GM12878 (cell line): ENCODE data around the gene FAM171A1. TPM values are rescaled to one million over a fixed set of nuclear protein-coding genes. Genes with fewer than 3 reads are reported as not detected.

ENCODE experiments used
- ATAC-seq: fragments of 200-7000 bp; cut with Tn5 transposase; 3 replicates; pipeline ENCODE4 v1.9.1; 2020; ENCODE audit warnings: mild to moderate bottlenecking, moderate library complexity
- BruUV-seq: library from RNA; stranded (reverse); fragments of 400-500 nt; replicated peaks from 2 replicates; lab custom pipeline; 2021; lab: Mats Ljungman, UMichigan
- CTCF ChIA-PET: fragments of 300-600 bp; sonication (Branson Sonifier 250); formaldehyde crosslinking; extraction: SDS; loops from one replicate; lab custom pipeline; 2021; ENCODE audit warnings: inconsistent platforms; lab: Yijun Ruan, JAX
- POLR2A ChIA-PET: fragments of 350-600 bp; formaldehyde crosslinking; extraction: SDS; loops from one replicate; lab custom pipeline; 2021; ENCODE audit warnings: inconsistent platforms; lab: Charles Lee
- RAD21 ChIA-PET: fragments of 300-600 bp; sonication (Branson Sonifier 250); formaldehyde crosslinking; loops from one replicate; lab custom pipeline; 2023; ENCODE audit warnings: antibody characterized with exemption; ENCODE audit not compliant: unreplicated experiment; lab: Charles Lee
- SMC1A ChIA-PET: fragments of 300-600 bp; sonication (Branson Sonifier 250); formaldehyde crosslinking; loops from one replicate; lab custom pipeline; 2023; ENCODE audit not compliant: unreplicated experiment, uncharacterized antibody; lab: Charles Lee
- DNase-seq: peaks from one replicate; pipeline ENCODE4 v3.0.0-alpha.2; 2011; ENCODE audit warnings: low read depth, low spot score
- FAIRE-seq: peaks from 3 replicates; lab custom pipeline; 2011; peaks lifted over from hg19 to GRCh38; lab: Jason Lieb, UNC
- H2AFZ ChIP-seq: 2 replicates; pipeline ENCODE4 v1.6.0; 2011; ENCODE audit warnings: low read depth, low read length, control low read depth; ENCODE audit not compliant: control insufficient read depth
- H3K27ac ChIP-seq: 2 replicates; pipeline ENCODE4 v1.5.1; 2011; ENCODE audit warnings: control low read depth; ENCODE audit not compliant: control insufficient read depth, insufficient read depth
- H3K27me3 ChIP-seq, 2 experiments: replicated peaks in 1 of 2; 2 replicates each; pipeline versions ENCODE4 v1.6.0 to v1.6.1; 2011; ENCODE audit warnings: low read length in 1 of 2; ENCODE audit not compliant: control insufficient read depth in 2 of 2, insufficient read depth in 2 of 2
- H3K36me3 ChIP-seq, 2 experiments: 2 replicates each; pipeline ENCODE4 v1.5.1; 2011; ENCODE audit warnings: low read length in 1 of 2; ENCODE audit not compliant: control insufficient read depth in 2 of 2, insufficient read depth in 2 of 2
- H3K4me1 ChIP-seq: 2 replicates; pipeline ENCODE4 v1.6.1; 2011; ENCODE audit warnings: mild to moderate bottlenecking, low read length, moderate library complexity, mixed read lengths; ENCODE audit not compliant: control insufficient read depth, insufficient read depth
- H3K4me2 ChIP-seq: 2 replicates; pipeline ENCODE4 v1.6.0; 2011; ENCODE audit warnings: control low read depth; ENCODE audit not compliant: control insufficient read depth, insufficient read depth
- H3K4me3 ChIP-seq: fragments of 200-600 bp; sonication (generic); 2 replicates; pipeline ENCODE4 v1.5.1; 2016
- H3K79me2 ChIP-seq: 2 replicates; pipeline ENCODE4 v1.6.0; 2011; ENCODE audit warnings: low read length; ENCODE audit not compliant: control insufficient read depth, insufficient read depth
- H3K9ac ChIP-seq: 2 replicates; pipeline ENCODE4 v1.8.0; 2011; ENCODE audit warnings: low read length, control low read depth, mixed read lengths; ENCODE audit not compliant: control insufficient read depth, insufficient read depth
- H3K9me3 ChIP-seq: replicated peaks from 3 replicates; pipeline ENCODE4 v1.5.1; 2011; ENCODE audit warnings: mild to moderate bottlenecking, low read length; ENCODE audit not compliant: control insufficient read depth, insufficient read depth
- H4K20me1 ChIP-seq: 2 replicates; pipeline ENCODE4 v1.6.0; 2011; ENCODE audit not compliant: control insufficient read depth, insufficient read depth
- ESRRA ChIP-seq: IDR thresholded peaks from 2 replicates; pipeline ENCODE4 v1.6.1; 2012; ENCODE audit warnings: mild to moderate bottlenecking, low read length, improper control_type of control experiment
- TCF3 ChIP-seq: IDR thresholded peaks from 2 replicates; pipeline ENCODE4 v1.6.1; 2012; ENCODE audit warnings: low read depth, mild to moderate bottlenecking, low read length, borderline replicate concordance; ENCODE audit not compliant: insufficient read depth
- WGBS: methylation state at CpG from one replicate; pipeline ENCODE4 v1.1.6; 2016; ENCODE audit warnings: low lambda C conversion rate; ENCODE audit not compliant: insufficient replicate concordance, insufficient coverage; ENCODE audit errors: missing lambda C conversion rate; 5-methylcytosine and 5-hydroxymethylcytosine counted together
- in situ Hi-C: fragments of 300-500 bp; cut with MboI; formaldehyde crosslinking; loops from 9 replicates; pipeline ENCODE4 v1.14.3; 2018; ENCODE audit warnings: mixed read lengths
- intact Hi-C: fragments of 100-400 bp; cut with micrococcal nuclease; formaldehyde crosslinking; loops from one replicate; pipeline ENCODE4 v1.14.2; 2022; ENCODE audit not compliant: unreplicated experiment
- polyA plus RNA-seq, 11 experiments: library from polyadenylated mRNA; depleted of rRNA in 4 of 11; unstranded in 6 of 11; stranded (reverse) in 5 of 11; fragments of >200 nt; fragmentation: Nextera tagmentation in 4 of 11; fragmentation: Illumina TruSeq in 1 of 11; extraction: Ambion mirVana in 4 of 11; extraction: Trizol in 1 of 11; gene quantifications; 1 replicate in 1 of 11; 2 replicates in 10 of 11; pipeline versions ENCODE4 v1.2.1 to v1.2.3, GENCODE V29; 2011 to 2016; ENCODE audit warnings: inconsistent platforms in 2 of 11, missing spikeins in 2 of 11, low read depth in 1 of 11
- total RNA-seq, 4 experiments: library from RNA; depleted of rRNA in 3 of 4; stranded (reverse); fragments of >200 nt in 3 of 4; fragmentation: Illumina TruSeq in 1 of 4; extraction: Trizol in 1 of 4; gene quantifications; 2 replicates each; pipeline versions ENCODE4 v1.2.1 to v1.2.3, GENCODE V29; 2013 to 2021
- TF ChIP-seq, protein P1 (sequence below): fragments of 450-650 bp; IDR thresholded peaks from 2 replicates; pipeline ENCODE4 v1.6.1; 2017; ENCODE audit warnings: mild to moderate bottlenecking, low read depth, inconsistent platforms; ENCODE audit not compliant: poor library complexity, severe bottlenecking
- TF ChIP-seq, protein P2 (sequence below): IDR thresholded peaks from 2 replicates; pipeline ENCODE4 v1.6.1; 2011; ENCODE audit warnings: low read depth, mild to moderate bottlenecking, low read length, moderate library complexity, borderline replicate concordance; ENCODE audit errors: extremely low read depth

FAM171A1 gene
- total and polyA plus RNA-seq, 10 of the 15 experiments (the other 5 are each of a cell fraction or from before 2014, with no cell fraction given) = 0.05 to 0.28 (median 0.10) TPM; not detected in 1

DNA sequence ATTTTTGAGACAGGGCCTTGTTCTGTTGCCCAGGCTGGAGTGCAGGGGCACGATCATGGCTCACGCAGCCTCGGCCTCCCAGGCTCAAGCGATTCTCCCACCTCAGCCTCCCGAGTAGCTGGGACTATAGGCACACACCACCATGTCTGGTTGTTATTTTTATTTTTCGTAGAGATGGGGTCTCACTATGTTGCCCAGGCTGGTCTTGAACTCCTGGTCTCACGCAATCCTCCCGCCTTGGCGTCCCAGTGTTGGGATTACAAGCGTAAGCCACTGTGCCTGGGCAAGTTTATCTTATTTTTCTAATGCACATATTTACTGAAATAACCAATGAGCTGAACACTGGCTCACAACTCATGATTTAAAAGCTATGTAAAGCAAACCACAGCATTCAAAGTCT lies 61.9 kb downstream of the FAM171A1 start:
- Histone ChIP-seq H3K27me3 (peaks cover 0 to 4% of the 10 kb centered on the region in 2 experiments; a peak in 3 of 4 replicates), H3K4me3 (no peak overlapping the region), H3K27ac (no peak overlapping the region), H3K79me2 (no peaks in the 10 kb centered on the region), H3K4me2 (no peak overlapping the region), H3K4me1 (no peaks in the 10 kb centered on the region), H3K36me3 (no peaks in the 10 kb centered on the region), H3K9ac (no peak overlapping the region), H2AFZ (no peak overlapping the region), H3K9me3 (no peaks in the 10 kb centered on the region), H4K20me1 (no peaks in the 10 kb centered on the region)
- FAIRE-seq (no peak), ATAC-seq (no peak), DNase-seq (no peak)
- POLR2A ChIA-PET = no interaction called here
- TF ChIP-seq TCF3 (no peak), ESRRA (no peak)
- TF ChIP-seq, protein P1, sequence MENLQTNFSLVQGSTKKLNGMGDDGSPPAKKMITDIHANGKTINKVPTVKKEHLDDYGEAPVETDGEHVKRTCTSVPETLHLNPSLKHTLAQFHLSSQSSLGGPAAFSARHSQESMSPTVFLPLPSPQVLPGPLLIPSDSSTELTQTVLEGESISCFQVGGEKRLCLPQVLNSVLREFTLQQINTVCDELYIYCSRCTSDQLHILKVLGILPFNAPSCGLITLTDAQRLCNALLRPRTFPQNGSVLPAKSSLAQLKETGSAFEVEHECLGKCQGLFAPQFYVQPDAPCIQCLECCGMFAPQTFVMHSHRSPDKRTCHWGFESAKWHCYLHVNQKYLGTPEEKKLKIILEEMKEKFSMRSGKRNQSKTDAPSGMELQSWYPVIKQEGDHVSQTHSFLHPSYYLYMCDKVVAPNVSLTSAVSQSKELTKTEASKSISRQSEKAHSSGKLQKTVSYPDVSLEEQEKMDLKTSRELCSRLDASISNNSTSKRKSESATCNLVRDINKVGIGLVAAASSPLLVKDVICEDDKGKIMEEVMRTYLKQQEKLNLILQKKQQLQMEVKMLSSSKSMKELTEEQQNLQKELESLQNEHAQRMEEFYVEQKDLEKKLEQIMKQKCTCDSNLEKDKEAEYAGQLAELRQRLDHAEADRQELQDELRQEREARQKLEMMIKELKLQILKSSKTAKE = no peak
- TF ChIP-seq, protein P2, sequence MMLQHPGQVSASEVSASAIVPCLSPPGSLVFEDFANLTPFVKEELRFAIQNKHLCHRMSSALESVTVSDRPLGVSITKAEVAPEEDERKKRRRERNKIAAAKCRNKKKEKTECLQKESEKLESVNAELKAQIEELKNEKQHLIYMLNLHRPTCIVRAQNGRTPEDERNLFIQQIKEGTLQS = no peak
- 59% methylated on average over 10 of the region's 10 CpGs for WGBS
- intact Hi-C loops (no loop called here), in situ Hi-C loops (no loop called here)
- CTCF ChIA-PET = interaction anchor here (0.8 kb wide), 1 partner anchor 12 kb away, joined by 3 read pairs; no protein-coding TSS in a partner anchor
- SMC1A ChIA-PET = no interaction called here
- RAD21 ChIA-PET = no interaction called here
- BruUV-seq = no TSS peak
